Gastroesophageal sphincter (tissue), 4 donors: Measurements from ENCODE around the gene PRKAR1B. TPM values are rescaled to one million over a fixed set of nuclear protein-coding genes. Genes with fewer than 3 reads are reported as not detected.
A peak's percentile ranks its signal among the peaks of the same experiment; 100 is the strongest.

Source experiments
- ATAC-seq: fragments of 150-250 bp; one replicate; pipeline ENCODE4 v1.9.1; 2016; ENCODE audit warnings: mild to moderate bottlenecking, moderate library complexity
- H3K27ac ChIP-seq, 4 donors: fragments of 200-600 bp; sonication (generic) in 3 of 4; 1 replicate in 3 of 4; 2 replicates in 1 of 4; pipeline ENCODE4 v1.5.1; 2016 to 2019
- H3K27me3 ChIP-seq: fragments of 200-600 bp; sonication (generic); one replicate; pipeline ENCODE4 v1.5.1; 2019
- H3K36me3 ChIP-seq, 2 donors: fragments of 200-600 bp; sonication (generic); one replicate each; pipeline ENCODE4 v1.5.1; 2019; ENCODE audit warnings: control low read depth in 1 of 2
- H3K4me1 ChIP-seq, 3 donors: fragments of 200-600 bp; sonication (generic); 1 replicate in 2 of 3; 2 replicates in 1 of 3; pipeline ENCODE4 v1.5.1; 2016 to 2019; ENCODE audit warnings: control low read depth in 2 of 3
- H3K4me3 ChIP-seq, 2 donors: fragments of 200-600 bp; sonication (generic); one replicate each; pipeline ENCODE4 v1.5.1; 2019; ENCODE audit warnings: mild to moderate bottlenecking in 1 of 2, moderate library complexity in 1 of 2
- H3K9me3 ChIP-seq, 3 donors: fragments of 200-600 bp; sonication (generic); one replicate each; pipeline ENCODE4 v1.5.1; 2017 to 2019; ENCODE audit warnings: control low read depth in 2 of 3
- CTCF ChIP-seq, 4 experiments: fragments of 200-600 bp in 2 of 4; fragments of 450-650 bp in 2 of 4; sonication (generic) in 1 of 4; IDR thresholded peaks; one replicate each; pipeline ENCODE4 v1.5.1; 2017 to 2019; ENCODE audit warnings: antibody characterized with exemption in 4 of 4, mild to moderate bottlenecking in 2 of 4, moderate library complexity in 2 of 4
- EP300 ChIP-seq: sonication (generic); formaldehyde crosslinking; IDR thresholded peaks from one replicate; pipeline ENCODE4 v1.6.1; 2017; ENCODE audit warnings: antibody characterized with exemption, mild to moderate bottlenecking
- POLR2A ChIP-seq, 2 donors: fragments of 450-650 bp; IDR thresholded peaks; one replicate each; pipeline ENCODE4 v1.6.1; 2017; ENCODE audit warnings: antibody characterized with exemption in 2 of 2, mild to moderate bottlenecking in 2 of 2, moderate library complexity in 1 of 2
- POLR2AphosphoS5 ChIP-seq: sonication (generic); formaldehyde crosslinking; IDR thresholded peaks from one replicate; pipeline ENCODE4 v1.6.1; 2017; ENCODE audit warnings: antibody characterized with exemption
- WGBS, 2 donors: methylation state at CpG; one replicate each; pipeline ENCODE4 v1.1.5; 2018; ENCODE audit warnings: low coverage in 1 of 2; 5-methylcytosine and 5-hydroxymethylcytosine counted together
- total RNA-seq, 4 donors: library from RNA; depleted of rRNA; stranded (reverse); fragments of >200 nt; gene quantifications; one replicate each; pipeline ENCODE4 v1.1.0, GENCODE V29; 2016

Gene PRKAR1B
- total RNA-seq, 4 donors from 2014 or later = 11.6 to 39.1 (median 24.8) TPM

DNA sequence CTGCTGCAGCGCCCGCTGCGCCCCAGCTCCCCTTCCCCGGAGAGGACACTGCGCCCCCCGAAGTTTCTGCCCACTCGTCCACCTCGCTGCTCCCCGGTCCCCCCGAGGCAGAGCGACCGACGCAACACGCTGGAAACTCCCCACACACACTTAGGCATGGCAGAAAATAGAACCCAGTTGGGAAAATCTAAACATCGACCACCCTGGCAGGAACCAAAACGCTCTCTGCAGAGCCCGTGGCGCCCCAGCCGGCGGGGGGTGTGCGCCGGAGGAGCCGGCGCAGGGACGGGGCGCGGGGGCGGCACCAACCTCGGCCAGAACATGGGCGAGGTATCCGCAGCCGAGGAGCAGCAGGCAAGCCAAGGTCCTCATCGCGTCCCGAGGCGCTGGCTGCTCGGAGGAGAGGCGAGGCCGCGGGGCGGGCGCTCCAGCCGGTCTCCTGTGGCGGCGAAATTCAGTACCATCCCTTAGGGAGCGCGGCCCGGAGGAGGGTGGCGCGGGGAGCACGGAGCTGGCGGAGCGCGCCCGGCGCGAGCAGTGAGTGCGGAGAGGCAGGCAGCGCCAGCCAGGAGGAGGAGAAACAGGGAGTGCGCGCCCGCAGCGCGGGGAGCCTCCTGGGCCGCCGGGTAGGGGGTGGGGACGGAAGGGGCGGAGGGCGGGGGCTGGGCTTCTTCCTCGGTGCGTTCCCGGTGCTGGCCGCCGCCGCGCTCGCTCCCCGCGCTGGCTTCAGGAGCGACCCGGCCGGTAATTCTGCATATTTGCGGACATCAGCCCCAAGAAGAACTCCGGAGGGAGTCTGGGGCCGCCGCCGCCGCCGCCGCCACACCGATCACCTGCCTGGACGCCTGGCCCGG, 208.2 kb downstream of the PRKAR1B start:
- Histone ChIP-seq H3K9me3 (no peaks in the 10 kb centered on the region), H3K4me3 (peak overlapping the region; percentile 53 to 77), H3K36me3 (no peaks in the 10 kb centered on the region), H3K27me3 (peaks cover 13% of the 10 kb centered on the region), H3K27ac (peak overlapping the region; percentile 72 to 98 (median 96)), H3K4me1 (peaks cover 0 to 80% (median 37%) of the 10 kb centered on the region in 3 donors)
- ATAC-seq = peak; percentile 61
- WGBS, 2 donors = 0% methylated on average over 3 of the region's 93 CpGs; no CpG with 5 or more reads in 1 of the 2 donors
- TF ChIP-seq CTCF (IDR thresholded peaks at IDR 0.05) (peak in 2 of 4 experiments; percentile 12 to 18), POLR2AphosphoS5 (peak; percentile 93), EP300 (no peak), POLR2A (IDR thresholded peaks at IDR 0.05) (peak; percentile 63 to 77)

GRCh38 chr7:517774-518629, 209.1 kb downstream of the PRKAR1B start:
- no peaks in the 10 kb centered on the region for H3K9me3 ChIP-seq
- H3K27ac ChIP-seq = peak overlapping the region; percentile 72 to 98 (median 96)
- peaks cover 0 to 88% (median 37%) of the 10 kb centered on the region in 3 donors for H3K4me1 ChIP-seq
- no peaks in the 10 kb centered on the region for H3K36me3 ChIP-seq
- peak; percentile 16 for ATAC-seq
- peak overlapping the region; percentile 53 to 77 for H3K4me3 ChIP-seq
- 0% methylated on average over 2 of the region's 70 CpGs; no CpG with 5 or more reads in 1 of the 2 donors for WGBS, 2 donors
- TF ChIP-seq CTCF (IDR thresholded peaks at IDR 0.05) (no peak), POLR2AphosphoS5 (peak; percentile 42), POLR2A (IDR thresholded peaks at IDR 0.05) (peak in 1 of 2 donors; percentile 26), EP300 (no peak)
- peaks cover 13% of the 10 kb centered on the region for H3K27me3 ChIP-seq

DNA sequence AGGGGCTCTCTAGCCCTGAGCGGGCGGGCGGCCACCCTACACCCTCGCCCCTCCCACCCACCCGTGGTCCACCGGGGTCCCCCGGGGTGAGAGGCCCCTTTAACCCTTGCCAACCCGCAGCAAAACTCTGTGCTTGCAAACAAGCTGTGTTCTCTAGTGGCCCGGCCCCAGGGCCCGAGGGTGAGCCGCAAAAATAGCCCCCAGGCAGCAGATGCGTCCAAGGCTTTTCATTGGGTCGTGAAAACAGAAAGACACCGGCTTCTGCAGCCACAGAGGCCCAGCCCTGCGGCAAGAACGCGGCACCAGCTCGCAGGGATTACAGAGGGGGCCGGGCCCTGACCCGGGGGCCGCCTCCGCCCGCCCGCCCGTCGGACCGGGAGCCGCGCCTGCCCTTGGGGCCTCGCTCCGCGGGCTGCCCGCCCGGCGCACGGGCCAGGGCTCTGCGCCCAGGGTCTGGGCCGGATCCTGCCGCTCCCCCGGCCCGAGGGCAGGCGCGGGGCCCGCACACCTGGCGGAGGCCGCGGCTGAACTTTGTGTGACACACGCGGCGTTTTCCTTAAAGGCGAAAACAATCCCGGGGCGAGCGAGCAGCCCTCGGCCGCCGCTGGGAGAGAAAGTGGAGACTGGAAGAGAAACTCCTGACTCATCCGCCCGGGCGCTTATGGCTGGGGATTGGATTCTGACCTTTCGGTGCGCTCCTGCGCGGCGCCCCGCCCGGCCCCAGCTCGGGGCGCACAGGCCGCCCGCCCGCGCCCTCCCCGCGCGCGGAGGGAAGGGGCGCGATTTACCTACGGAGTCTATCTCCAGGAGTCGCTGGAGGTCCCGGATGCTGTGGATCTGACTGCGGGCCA, 210.2 kb downstream of the PRKAR1B start:
- ATAC-seq = peak; percentile 17
- Histone ChIP-seq H3K27me3 (peaks cover 13% of the 10 kb centered on the region), H3K4me3 (peak overlapping the region; percentile 53 to 77), H3K27ac (peak overlapping the region; percentile 72 to 98 (median 96)), H3K36me3 (peaks cover 0 to 8% of the 10 kb centered on the region in 2 donors), H3K9me3 (no peaks in the 10 kb centered on the region), H3K4me1 (peaks cover 0 to 88% (median 34%) of the 10 kb centered on the region in 3 donors)
- WGBS, 2 donors = 0% methylated on average over 1 of the region's 83 CpGs; no CpG with 5 or more reads in 1 of the 2 donors
- TF ChIP-seq POLR2A (IDR thresholded peaks at IDR 0.05) (peak; percentile 26 to 58), CTCF (IDR thresholded peaks at IDR 0.05) (no peak), POLR2AphosphoS5 (peak; percentile 62), EP300 (no peak)

DNA sequence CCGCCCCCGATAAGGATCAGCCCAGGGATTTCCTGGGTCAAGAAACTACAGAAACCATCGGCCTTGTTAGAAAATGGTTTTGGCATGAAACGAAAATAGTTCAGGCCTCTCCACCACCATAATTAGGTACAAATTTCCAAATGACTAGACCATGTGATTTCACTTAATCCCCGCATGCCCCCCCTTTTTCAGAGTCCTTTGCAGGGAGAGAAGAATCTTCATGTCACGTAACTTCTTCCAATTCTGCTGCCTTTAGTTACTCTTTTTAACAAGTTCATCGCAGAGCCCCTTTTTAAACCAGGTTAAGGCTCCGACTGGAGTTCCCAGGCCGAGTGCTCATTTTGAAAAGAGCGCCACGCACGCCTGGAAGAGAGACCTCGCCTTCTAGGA, 210.9 kb downstream of the PRKAR1B start:
- Histone ChIP-seq H3K27me3 (peaks cover 10% of the 10 kb centered on the region), H3K9me3 (no peaks in the 10 kb centered on the region), H3K27ac (peak overlapping the region; percentile 72 to 98 (median 96)), H3K4me1 (peaks cover 0 to 85% (median 28%) of the 10 kb centered on the region in 3 donors), H3K4me3 (peak overlapping the region; percentile 53 to 77), H3K36me3 (peaks cover 0 to 14% of the 10 kb centered on the region in 2 donors)
- WGBS, 2 donors = 9 to 17% methylated on average over 2 to 9 of the region's 13 CpGs
- TF ChIP-seq POLR2AphosphoS5 (peak; percentile 9), POLR2A (IDR thresholded peaks at IDR 0.05) (no peak)
- no peak for ATAC-seq
